Mesenchymal stem cell (in vitro differentiated cells and primary cell): Measurements from ENCODE around the gene DNAH11.

Experiments used
- DNase-seq: peaks from one replicate; pipeline ENCODE4 v3.0.0-alpha.2; 2013
- H2AFZ ChIP-seq: one replicate; pipeline ENCODE4 v1.6.1; 2013; ENCODE audit warnings: low read depth, mild to moderate bottlenecking, control low read depth, inconsistent platforms, low read length, moderate library complexity
- H2AK5ac ChIP-seq: 2 replicates; pipeline ENCODE4 v1.6.1; 2013; ENCODE audit warnings: low read length, moderate library complexity, mild to moderate bottlenecking, inconsistent platforms; ENCODE audit not compliant: severe bottlenecking
- H2BK120ac ChIP-seq: one replicate; pipeline ENCODE4 v1.6.1; 2013; ENCODE audit warnings: low read depth, mild to moderate bottlenecking, inconsistent platforms, low read length, moderate library complexity
- H2BK12ac ChIP-seq, 2 experiments: one replicate each; pipeline ENCODE4 v1.6.1; 2013; ENCODE audit warnings: inconsistent platforms in 2 of 2, low read length in 2 of 2, mild to moderate bottlenecking in 2 of 2, moderate library complexity in 2 of 2, control low read depth in 1 of 2
- H2BK15ac ChIP-seq: one replicate; pipeline ENCODE4 v1.6.1; 2013; ENCODE audit warnings: mild to moderate bottlenecking, low read depth, inconsistent platforms; ENCODE audit not compliant: poor library complexity, severe bottlenecking
- H2BK5ac ChIP-seq: 2 replicates; pipeline ENCODE4 v1.6.1; 2013; ENCODE audit warnings: low read depth, mild to moderate bottlenecking, low read length, control low read depth, inconsistent platforms; ENCODE audit not compliant: poor library complexity, severe bottlenecking
- H3K14ac ChIP-seq, 2 experiments: one replicate each; pipeline ENCODE4 v1.6.1; 2013; ENCODE audit warnings: inconsistent platforms in 2 of 2, low read length in 2 of 2, control low read depth in 1 of 2, mild to moderate bottlenecking in 1 of 2, moderate library complexity in 1 of 2
- H3K18ac ChIP-seq, 2 experiments: one replicate each; pipeline ENCODE4 v1.6.1; 2013; ENCODE audit warnings: inconsistent platforms in 2 of 2, low read length in 2 of 2, control low read depth in 1 of 2, low read depth in 1 of 2, mild to moderate bottlenecking in 1 of 2
- H3K23ac ChIP-seq, 2 experiments: one replicate each; pipeline ENCODE4 v1.6.1; 2013; ENCODE audit warnings: inconsistent platforms in 2 of 2, low read length in 2 of 2, mild to moderate bottlenecking in 2 of 2, moderate library complexity in 2 of 2, control low read depth in 1 of 2
- H3K27ac ChIP-seq: 2 replicates; pipeline ENCODE4 v1.5.1; 2013; ENCODE audit warnings: mild to moderate bottlenecking, moderate library complexity, low read length, control low read depth, inconsistent platforms; ENCODE audit not compliant: poor library complexity, severe bottlenecking
- H3K27me3 ChIP-seq, 2 experiments: 2 replicates each; pipeline versions ENCODE4 v1.6.1 to v1.7.0; 2013; ENCODE audit warnings: low read length in 2 of 2, mild to moderate bottlenecking in 2 of 2, moderate library complexity in 2 of 2, control low read depth in 1 of 2, inconsistent platforms in 1 of 2; ENCODE audit not compliant: control insufficient read depth in 1 of 2, insufficient read depth in 1 of 2
- H3K36me3 ChIP-seq, 2 experiments: 2 replicates each; pipeline versions ENCODE4 v1.6.1 to v1.7.0; 2013; ENCODE audit warnings: low read length in 2 of 2, control low read depth in 1 of 2, inconsistent platforms in 1 of 2, low read depth in 1 of 2, mild to moderate bottlenecking in 1 of 2; ENCODE audit not compliant: insufficient read depth in 2 of 2, control insufficient read depth in 1 of 2
- H3K4ac ChIP-seq, 2 experiments: one replicate each; pipeline ENCODE4 v1.6.1; 2013; ENCODE audit warnings: inconsistent platforms in 2 of 2, low read length in 2 of 2, mild to moderate bottlenecking in 2 of 2, moderate library complexity in 2 of 2, control low read depth in 1 of 2, low read depth in 1 of 2
- H3K4me1 ChIP-seq: 2 replicates; pipeline ENCODE4 v1.6.1; 2013; ENCODE audit warnings: low read depth, low read length, control low read depth; ENCODE audit not compliant: control insufficient read depth, insufficient read depth
- H3K4me2 ChIP-seq: 2 replicates; pipeline ENCODE4 v1.6.1; 2013; ENCODE audit warnings: low read length, mild to moderate bottlenecking, inconsistent platforms; ENCODE audit not compliant: poor library complexity, severe bottlenecking
- H3K4me3 ChIP-seq, 2 experiments: 2 replicates each; pipeline versions ENCODE4 v1.5.1 to v1.7.0; 2013; ENCODE audit warnings: low read length in 2 of 2, mild to moderate bottlenecking in 2 of 2, control low read depth in 1 of 2, low read depth in 1 of 2; ENCODE audit not compliant: insufficient read depth in 1 of 2
- H3K79me1 ChIP-seq: replicated peaks from 2 replicates; pipeline ENCODE4 v1.6.1; 2013; ENCODE audit warnings: mild to moderate bottlenecking, control low read depth, low read length, inconsistent platforms; ENCODE audit not compliant: poor library complexity, severe bottlenecking
- H3K9ac ChIP-seq: 2 replicates; pipeline ENCODE4 v1.7.0; 2013; ENCODE audit warnings: mild to moderate bottlenecking, low read length, moderate library complexity
- H3K9me3 ChIP-seq: 2 replicates; pipeline ENCODE4 v1.7.0; 2013; ENCODE audit warnings: mild to moderate bottlenecking, low read length; ENCODE audit not compliant: control insufficient read depth
- H4K8ac ChIP-seq: one replicate; pipeline ENCODE4 v1.6.1; 2013; ENCODE audit warnings: inconsistent platforms, mild to moderate bottlenecking, low read length, moderate library complexity
- H4K91ac ChIP-seq: one replicate; pipeline ENCODE4 v1.6.1; 2013; ENCODE audit warnings: mild to moderate bottlenecking, low read length, inconsistent platforms
- WGBS: methylation state at CpG from one replicate; pipeline ENCODE4 v1.1.7; 2013; ENCODE audit warnings: mixed read lengths; 5-methylcytosine and 5-hydroxymethylcytosine counted together

The DNAH11 gene

DNA sequence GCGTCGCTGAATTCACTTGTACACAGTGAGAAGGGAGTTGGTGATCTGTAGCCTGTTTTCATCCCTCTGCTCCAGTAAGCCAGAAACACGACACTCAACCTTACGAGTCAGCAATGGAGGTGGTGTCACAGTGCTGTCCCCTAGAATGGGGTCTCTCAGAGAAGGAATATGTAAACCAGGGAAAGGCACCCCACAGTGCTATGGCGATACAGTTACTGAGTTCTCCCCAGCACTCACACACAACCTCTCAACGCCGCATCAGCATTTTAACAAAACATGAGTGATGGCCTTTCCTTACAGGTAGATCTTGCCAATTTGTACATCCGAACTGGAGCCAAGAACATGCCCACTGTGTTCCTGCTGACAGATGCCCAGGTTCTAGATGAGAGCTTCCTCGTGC, 206.5 kb downstream of the DNAH11 start:
- Histone ChIP-seq H3K23ac (no peak overlapping the region), H2BK120ac (no peak overlapping the region), H2BK5ac (no peak overlapping the region), H3K9ac (no peak overlapping the region), H4K91ac (no peak overlapping the region), H2AFZ (no peak overlapping the region), H3K27me3 (no peaks in the 10 kb centered on the region), H3K27ac (no peak overlapping the region), H3K79me1 (no peaks in the 10 kb centered on the region), H2BK15ac (no peak overlapping the region), H3K4me3 (no peak overlapping the region), H3K9me3 (no peaks in the 10 kb centered on the region), H2BK12ac (no peak overlapping the region), H3K4me1 (no peaks in the 10 kb centered on the region), H2AK5ac (no peak overlapping the region), H3K4ac (no peak overlapping the region), H3K18ac (no peak overlapping the region), H3K14ac (no peak overlapping the region), H3K4me2 (no peak overlapping the region), H3K36me3 (no peaks in the 10 kb centered on the region), H4K8ac (no peak overlapping the region)
- no peak for DNase-seq
- WGBS = 91% methylated on average over 9 of the region's 9 CpGs

DNA sequence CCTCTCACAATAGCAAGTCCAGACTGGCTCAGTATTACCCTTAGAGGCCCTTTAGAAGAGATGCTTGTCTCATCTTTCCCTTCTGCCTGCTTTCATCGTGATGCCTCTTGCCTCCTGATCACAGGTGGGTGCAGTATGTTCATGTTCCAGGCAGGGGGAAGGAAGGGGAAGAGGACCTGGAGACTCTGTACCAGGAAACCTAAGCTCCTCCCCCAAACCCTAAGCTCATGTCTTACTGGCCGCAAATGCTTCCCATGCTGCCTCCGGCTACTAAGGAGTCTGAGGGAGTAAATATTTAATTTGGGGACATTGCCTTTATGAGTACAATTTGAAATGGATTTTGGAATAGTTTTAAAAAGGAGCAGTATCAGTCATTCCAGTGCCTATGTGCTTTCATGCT, 210.2 kb downstream of the DNAH11 start:
- Histone ChIP-seq H3K4me1 (no peaks in the 10 kb centered on the region), H3K4me3 (no peak overlapping the region), H3K9me3 (no peaks in the 10 kb centered on the region), H4K91ac (no peak overlapping the region), H2AFZ (no peak overlapping the region), H2BK15ac (no peak overlapping the region), H3K79me1 (no peaks in the 10 kb centered on the region), H2BK120ac (no peak overlapping the region), H3K4ac (no peak overlapping the region), H3K4me2 (no peak overlapping the region), H4K8ac (no peak overlapping the region), H3K18ac (no peak overlapping the region), H2AK5ac (no peak overlapping the region), H3K9ac (no peak overlapping the region), H3K36me3 (no peaks in the 10 kb centered on the region), H2BK12ac (no peak overlapping the region), H2BK5ac (no peak overlapping the region), H3K14ac (no peak overlapping the region), H3K27ac (no peak overlapping the region), H3K27me3 (no peaks in the 10 kb centered on the region), H3K23ac (no peak overlapping the region)
- no peak for DNase-seq
- WGBS = 100% methylated on average over 1 of the region's 3 CpGs

DNA sequence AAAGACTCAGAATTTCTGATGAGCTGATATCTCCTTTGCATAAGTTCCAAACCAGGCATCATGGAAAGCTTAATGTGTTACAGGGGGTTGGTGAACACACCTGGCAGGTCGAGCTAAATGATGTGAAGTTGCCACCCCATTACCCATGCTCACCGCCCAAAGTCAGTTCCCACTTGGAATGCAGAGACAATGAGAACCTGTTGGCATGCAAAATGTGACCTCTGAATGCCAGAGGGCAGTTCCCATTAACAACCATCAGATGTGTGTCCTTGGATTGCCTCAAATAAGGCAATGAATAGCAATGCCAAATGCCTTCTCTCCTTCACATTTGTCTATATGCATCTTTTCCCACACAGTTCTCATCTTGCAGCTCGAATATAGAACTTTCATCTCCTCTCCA, 212.1 kb downstream of the DNAH11 start:
- H2BK5ac ChIP-seq = no peak overlapping the region

DNA sequence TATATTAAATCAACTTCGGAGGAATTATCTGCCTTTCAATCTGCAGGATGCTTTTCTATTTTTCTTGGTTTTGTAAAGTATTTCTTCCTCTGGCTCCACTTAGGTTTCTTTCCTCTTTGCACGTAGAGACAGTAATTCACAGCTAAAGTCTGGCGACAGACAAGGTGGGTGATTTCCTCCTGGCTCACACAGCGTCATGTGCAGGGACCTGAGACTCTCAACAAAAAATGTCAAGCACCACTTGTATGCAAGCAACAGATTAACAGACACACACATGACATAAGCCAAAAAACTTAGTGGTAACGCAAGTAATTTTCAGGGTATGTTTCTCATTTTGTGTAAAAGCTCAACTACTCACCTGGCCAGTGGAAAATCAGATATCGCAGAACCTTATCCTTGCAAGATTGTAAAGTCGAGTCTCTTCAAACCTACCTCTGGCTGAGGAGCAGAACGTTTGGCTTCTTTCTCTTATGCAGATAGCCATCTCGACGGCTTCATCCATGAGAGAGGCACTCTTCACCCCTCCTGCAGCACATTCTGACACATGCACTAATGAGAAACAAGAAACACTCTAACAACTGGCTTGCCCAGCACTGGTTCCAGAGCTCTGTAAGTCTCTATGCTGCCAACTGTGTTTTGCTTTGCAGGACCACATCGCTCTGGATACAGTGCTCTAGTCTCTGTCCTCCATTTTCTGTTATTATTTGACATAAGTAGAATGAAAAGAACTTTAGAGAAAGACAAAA, 214.9 kb downstream of the DNAH11 start:
- DNase-seq = no peak
- Histone ChIP-seq H3K23ac (no peak overlapping the region), H3K4me3 (no peak overlapping the region), H3K36me3 (no peaks in the 10 kb centered on the region), H2BK12ac (no peak overlapping the region), H3K27ac (no peak overlapping the region), H3K14ac (no peak overlapping the region), H4K91ac (no peak overlapping the region), H3K4me2 (no peak overlapping the region), H3K18ac (no peak overlapping the region), H3K9ac (no peak overlapping the region), H4K8ac (no peak overlapping the region), H2BK5ac (no peak overlapping the region), H3K79me1 (no peaks in the 10 kb centered on the region), H2AK5ac (no peak overlapping the region), H2AFZ (no peak overlapping the region), H3K27me3 (no peaks in the 10 kb centered on the region), H3K4ac (no peak overlapping the region), H3K4me1 (no peaks in the 10 kb centered on the region), H3K9me3 (no peaks in the 10 kb centered on the region), H2BK15ac (no peak overlapping the region), H2BK120ac (no peak overlapping the region)
- 69% methylated on average over 11 of the region's 11 CpGs for WGBS

More for the DNA sequence above, 212.1 kb downstream of the DNAH11 start:
- Histone ChIP-seq H3K23ac (no peak overlapping the region), H3K79me1 (no peaks in the 10 kb centered on the region), H3K27me3 (no peaks in the 10 kb centered on the region), H3K4me2 (no peak overlapping the region), H3K27ac (no peak overlapping the region), H2BK15ac (no peak overlapping the region), H4K91ac (no peak overlapping the region), H3K4me1 (no peaks in the 10 kb centered on the region), H2AK5ac (no peak overlapping the region), H3K4me3 (no peak overlapping the region), H3K9me3 (no peaks in the 10 kb centered on the region), H3K14ac (no peak overlapping the region), H4K8ac (no peak overlapping the region), H2AFZ (no peak overlapping the region), H3K18ac (no peak overlapping the region), H3K9ac (no peak overlapping the region), H3K36me3 (no peaks in the 10 kb centered on the region), H2BK120ac (no peak overlapping the region), H3K4ac (no peak overlapping the region), H2BK12ac (no peak overlapping the region)
- DNase-seq = no peak
- 52% methylated on average over 3 of the region's 3 CpGs for WGBS
